HL-60 (cell line): ENCODE measurements around the gene IGSF9.

Experiments
- DNase-seq, 2 experiments: peaks; one replicate each; pipeline ENCODE4 v3.0.0-alpha.2; 2010 to 2020; ENCODE audit warnings: low read depth in 1 of 2, low spot score in 1 of 2
- H3K27ac ChIP-seq: fragments of 250-450 bp; sonication (Bioruptor Pico); replicated peaks from 2 replicates; pipeline ENCODE4 v1.5.1; 2020; ENCODE audit warnings: mild to moderate bottlenecking, moderate library complexity
- H3K27me3 ChIP-seq: fragments of 250-450 bp; sonication (Bioruptor Pico); 2 replicates; pipeline ENCODE4 v1.5.1; 2021; ENCODE audit warnings: mild to moderate bottlenecking, moderate library complexity; ENCODE audit not compliant: insufficient read depth, poor library complexity, severe bottlenecking
- H3K4me3 ChIP-seq: replicated peaks from 2 replicates; pipeline ENCODE4 v1.5.1; 2011; ENCODE audit warnings: mild to moderate bottlenecking, control low read depth, low read length; ENCODE audit not compliant: insufficient read depth
- GABPA ChIP-seq: IDR thresholded peaks from 2 replicates; pipeline ENCODE4 v1.6.1; 2012; ENCODE audit warnings: low read depth
- POLR2AphosphoS5 ChIP-seq: IDR thresholded peaks from 2 replicates; pipeline ENCODE4 v1.6.1; 2012; ENCODE audit warnings: low read depth
- SPI1 ChIP-seq: IDR thresholded peaks from 2 replicates; pipeline ENCODE4 v1.6.1; 2012; ENCODE audit warnings: low read depth, mild to moderate bottlenecking, borderline replicate concordance
- TF ChIP-seq, protein P1 (sequence below): IDR thresholded peaks from 2 replicates; pipeline ENCODE4 v1.6.1; 2012; ENCODE audit warnings: low read depth; ENCODE audit not compliant: insufficient replicate concordance
- TF ChIP-seq, protein P2 (sequence below): IDR thresholded peaks from one replicate; pipeline ENCODE4 v1.5.1; 2011; ENCODE audit warnings: low read length, control low read depth, inconsistent platforms; ENCODE audit not compliant: insufficient read depth

The IGSF9 gene

GRCh38 chr1:159897962-159898361 is 47.5 kb downstream of the IGSF9 start:
- Histone ChIP-seq H3K27ac (peak overlapping the region; percentile 49), H3K27me3 (no peaks in the 10 kb centered on the region), H3K4me3 (no peak overlapping the region)
- peak in 1 of 2 experiments; percentile 64 for DNase-seq
- TF ChIP-seq SPI1 (no peak), GABPA (no peak), POLR2AphosphoS5 (no peak)
- TF ChIP-seq, protein P1, sequence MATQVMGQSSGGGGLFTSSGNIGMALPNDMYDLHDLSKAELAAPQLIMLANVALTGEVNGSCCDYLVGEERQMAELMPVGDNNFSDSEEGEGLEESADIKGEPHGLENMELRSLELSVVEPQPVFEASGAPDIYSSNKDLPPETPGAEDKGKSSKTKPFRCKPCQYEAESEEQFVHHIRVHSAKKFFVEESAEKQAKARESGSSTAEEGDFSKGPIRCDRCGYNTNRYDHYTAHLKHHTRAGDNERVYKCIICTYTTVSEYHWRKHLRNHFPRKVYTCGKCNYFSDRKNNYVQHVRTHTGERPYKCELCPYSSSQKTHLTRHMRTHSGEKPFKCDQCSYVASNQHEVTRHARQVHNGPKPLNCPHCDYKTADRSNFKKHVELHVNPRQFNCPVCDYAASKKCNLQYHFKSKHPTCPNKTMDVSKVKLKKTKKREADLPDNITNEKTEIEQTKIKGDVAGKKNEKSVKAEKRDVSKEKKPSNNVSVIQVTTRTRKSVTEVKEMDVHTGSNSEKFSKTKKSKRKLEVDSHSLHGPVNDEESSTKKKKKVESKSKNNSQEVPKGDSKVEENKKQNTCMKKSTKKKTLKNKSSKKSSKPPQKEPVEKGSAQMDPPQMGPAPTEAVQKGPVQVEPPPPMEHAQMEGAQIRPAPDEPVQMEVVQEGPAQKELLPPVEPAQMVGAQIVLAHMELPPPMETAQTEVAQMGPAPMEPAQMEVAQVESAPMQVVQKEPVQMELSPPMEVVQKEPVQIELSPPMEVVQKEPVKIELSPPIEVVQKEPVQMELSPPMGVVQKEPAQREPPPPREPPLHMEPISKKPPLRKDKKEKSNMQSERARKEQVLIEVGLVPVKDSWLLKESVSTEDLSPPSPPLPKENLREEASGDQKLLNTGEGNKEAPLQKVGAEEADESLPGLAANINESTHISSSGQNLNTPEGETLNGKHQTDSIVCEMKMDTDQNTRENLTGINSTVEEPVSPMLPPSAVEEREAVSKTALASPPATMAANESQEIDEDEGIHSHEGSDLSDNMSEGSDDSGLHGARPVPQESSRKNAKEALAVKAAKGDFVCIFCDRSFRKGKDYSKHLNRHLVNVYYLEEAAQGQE: no peak
- TF ChIP-seq, protein P2, sequence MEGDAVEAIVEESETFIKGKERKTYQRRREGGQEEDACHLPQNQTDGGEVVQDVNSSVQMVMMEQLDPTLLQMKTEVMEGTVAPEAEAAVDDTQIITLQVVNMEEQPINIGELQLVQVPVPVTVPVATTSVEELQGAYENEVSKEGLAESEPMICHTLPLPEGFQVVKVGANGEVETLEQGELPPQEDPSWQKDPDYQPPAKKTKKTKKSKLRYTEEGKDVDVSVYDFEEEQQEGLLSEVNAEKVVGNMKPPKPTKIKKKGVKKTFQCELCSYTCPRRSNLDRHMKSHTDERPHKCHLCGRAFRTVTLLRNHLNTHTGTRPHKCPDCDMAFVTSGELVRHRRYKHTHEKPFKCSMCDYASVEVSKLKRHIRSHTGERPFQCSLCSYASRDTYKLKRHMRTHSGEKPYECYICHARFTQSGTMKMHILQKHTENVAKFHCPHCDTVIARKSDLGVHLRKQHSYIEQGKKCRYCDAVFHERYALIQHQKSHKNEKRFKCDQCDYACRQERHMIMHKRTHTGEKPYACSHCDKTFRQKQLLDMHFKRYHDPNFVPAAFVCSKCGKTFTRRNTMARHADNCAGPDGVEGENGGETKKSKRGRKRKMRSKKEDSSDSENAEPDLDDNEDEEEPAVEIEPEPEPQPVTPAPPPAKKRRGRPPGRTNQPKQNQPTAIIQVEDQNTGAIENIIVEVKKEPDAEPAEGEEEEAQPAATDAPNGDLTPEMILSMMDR: no peak

- DNase-seq: no peak
- no peaks in the 10 kb centered on the region for H3K27me3 ChIP-seq
- no peak overlapping the region for H3K27ac ChIP-seq
- TF ChIP-seq, protein P2: no peak
- TF ChIP-seq SPI1 (no peak), POLR2AphosphoS5 (no peak)
- TF ChIP-seq, protein P1: no peak
- H3K4me3 ChIP-seq: no peak overlapping the region
Measured at GRCh38 chr1:159896546-159896930, 48.9 kb downstream of the IGSF9 start.

- no peak for TF ChIP-seq POLR2AphosphoS5
- TF ChIP-seq GABPA: no peak
- TF ChIP-seq, protein P1: no peak
- TF ChIP-seq SPI1: no peak
- TF ChIP-seq, protein P2: no peak
- H3K27ac ChIP-seq: no peak overlapping the region
- H3K4me3 ChIP-seq: no peak overlapping the region
- peak in 1 of 2 experiments; percentile 32 for DNase-seq
- H3K27me3 ChIP-seq: no peaks in the 10 kb centered on the region
Measured at GRCh38 chr1:159895836-159896545, 49.4 kb downstream of the IGSF9 start.
